Hepatocyte (in vitro differentiated cells): ENCODE measurements around the gene PRSS38. TPM values are rescaled to one million over a fixed set of nuclear protein-coding genes. Genes with fewer than 3 reads are reported as not detected.

Experiments
- DNase-seq: peaks from one replicate; pipeline ENCODE4 v3.0.0-alpha.2; 2016; ENCODE audit warnings: low spot score
- H2AFZ ChIP-seq: fragments of 200-600 bp; sonication (generic); 2 replicates; pipeline ENCODE4 v1.6.0; 2016; ENCODE audit warnings: antibody characterized with exemption, mild to moderate bottlenecking
- H3K27ac ChIP-seq: fragments of 200-600 bp; sonication (generic); 2 replicates; pipeline ENCODE4 v1.5.1; 2016; ENCODE audit warnings: mild to moderate bottlenecking
- H3K27me3 ChIP-seq: fragments of 200-600 bp; sonication (generic); 2 replicates; pipeline ENCODE4 v1.6.1; 2016
- H3K36me3 ChIP-seq: fragments of 200-600 bp; sonication (generic); replicated peaks from 2 replicates; pipeline ENCODE4 v1.5.1; 2016; ENCODE audit warnings: low read depth; ENCODE audit not compliant: insufficient read depth
- H3K4me1 ChIP-seq: fragments of 200-600 bp; sonication (generic); 2 replicates; pipeline ENCODE4 v1.5.1; 2016; ENCODE audit warnings: mild to moderate bottlenecking, moderate library complexity; ENCODE audit not compliant: insufficient read depth
- H3K4me2 ChIP-seq: fragments of 200-600 bp; sonication (generic); 2 replicates; pipeline ENCODE4 v1.6.0; 2016
- H3K4me3 ChIP-seq: fragments of 200-600 bp; sonication (generic); 2 replicates; pipeline ENCODE4 v1.5.1; 2016; ENCODE audit warnings: mild to moderate bottlenecking
- H3K79me2 ChIP-seq: fragments of 200-600 bp; sonication (generic); 2 replicates; pipeline ENCODE4 v1.6.0; 2017; ENCODE audit warnings: mild to moderate bottlenecking
- H3K9me2 ChIP-seq: fragments of 200-600 bp; sonication (generic); replicated peaks from 2 replicates; pipeline ENCODE4 v1.6.0; 2017; ENCODE audit warnings: mild to moderate bottlenecking; ENCODE audit not compliant: insufficient read depth
- H3K9me3 ChIP-seq: fragments of 200-600 bp; sonication (generic); 2 replicates; pipeline ENCODE4 v1.5.1; 2016; ENCODE audit warnings: low read depth, mild to moderate bottlenecking
- H4K20me1 ChIP-seq: fragments of 200-600 bp; sonication (generic); 2 replicates; pipeline ENCODE4 v1.6.0; 2016; ENCODE audit warnings: mild to moderate bottlenecking; ENCODE audit not compliant: insufficient read depth, poor library complexity, severe bottlenecking
- CTCF ChIP-seq: fragments of 200-600 bp; sonication (generic); IDR thresholded peaks from 2 replicates; pipeline ENCODE4 v1.5.1; 2016; ENCODE audit warnings: antibody characterized with exemption, mild to moderate bottlenecking; ENCODE audit not compliant: poor library complexity
- EZH2 ChIP-seq: fragments of 200-600 bp; sonication (generic); IDR thresholded peaks from 2 replicates; pipeline ENCODE4 v1.6.1; 2016; ENCODE audit warnings: antibody characterized with exemption, mild to moderate bottlenecking, borderline replicate concordance
- EZH2phosphoT487 ChIP-seq: fragments of 200-600 bp; sonication (generic); IDR thresholded peaks from one replicate; pipeline ENCODE4 v1.6.1; 2018; ENCODE audit warnings: antibody characterized with exemption, mild to moderate bottlenecking, low read depth, moderate library complexity; ENCODE audit not compliant: unreplicated experiment, severe bottlenecking
- WGBS: methylation state at CpG from one replicate; pipeline ENCODE4 v1.1.6; 2016; ENCODE audit warnings: low lambda C conversion rate; ENCODE audit errors: missing lambda C conversion rate; 5-methylcytosine and 5-hydroxymethylcytosine counted together
- polyA plus RNA-seq: library from polyadenylated mRNA; unstranded; fragments of >200 nt; fragmentation: Nextera tagmentation; extraction: Ambion mirVana; gene quantifications from 2 replicates; pipeline ENCODE4 v1.2.1, GENCODE V29; 2016
- total RNA-seq: library from RNA; depleted of rRNA; stranded (reverse); fragments of >200 nt; gene quantifications from 2 replicates; pipeline ENCODE4 v1.2.3, GENCODE V29; 2014

PRSS38 gene
- total and polyA plus RNA-seq, 2 experiments from 2014 or later, result not detected

DNA sequence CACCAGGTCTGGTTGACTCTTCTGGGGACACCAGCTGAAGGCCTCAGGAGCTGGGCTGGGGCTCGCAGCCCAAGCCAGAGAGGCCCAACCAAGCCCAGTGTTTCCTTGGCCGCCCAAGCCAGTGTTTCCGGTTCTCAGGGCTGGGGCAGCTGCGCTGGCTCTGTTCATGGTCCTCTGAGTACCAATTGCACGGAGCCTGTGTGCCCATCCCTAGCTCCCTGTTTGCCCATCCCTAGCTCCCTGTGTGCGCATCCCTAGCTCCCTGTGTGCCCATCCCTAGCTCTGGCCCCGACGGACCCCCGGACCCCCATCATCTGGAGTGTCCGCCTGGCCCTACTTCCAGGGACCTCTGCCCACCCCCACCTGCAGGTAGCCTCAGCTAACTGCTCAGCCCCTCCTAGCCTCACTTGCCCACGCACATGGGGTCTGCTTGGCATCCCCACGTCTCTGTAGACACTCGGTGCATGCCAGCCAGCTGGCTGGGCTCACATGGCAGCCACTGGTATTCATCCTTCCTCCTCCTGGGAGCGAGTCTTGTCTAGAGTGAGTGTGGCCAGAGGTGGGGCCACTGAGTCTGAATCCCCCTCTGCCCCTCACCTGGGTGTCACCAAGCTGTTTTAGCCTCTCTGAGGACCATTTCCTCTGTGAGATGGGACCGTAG lies 68.3 kb downstream of the PRSS38 start:
- Histone ChIP-seq H3K4me1 (peaks cover 30% of the 10 kb centered on the region), H2AFZ (no peak overlapping the region), H3K27me3 (peaks cover 7% of the 10 kb centered on the region), H3K4me3 (no peak overlapping the region), H3K4me2 (no peak overlapping the region), H3K36me3 (no peaks in the 10 kb centered on the region), H3K27ac (no peak overlapping the region), H3K9me3 (no peaks in the 10 kb centered on the region), H3K9me2 (no peaks in the 10 kb centered on the region), H4K20me1 (no peaks in the 10 kb centered on the region), H3K79me2 (no peaks in the 10 kb centered on the region)
- no peak for DNase-seq
- no peak for TF ChIP-seq CTCF
- no peak for TF ChIP-seq EZH2phosphoT487
- no peak for TF ChIP-seq EZH2
- 92% methylated on average over 13 of the region's 15 CpGs for WGBS

- Histone ChIP-seq H3K9me2 (no peaks in the 10 kb centered on the region), H3K4me1 (peaks cover 30% of the 10 kb centered on the region), H3K4me2 (no peak overlapping the region), H2AFZ (no peak overlapping the region), H3K27ac (no peak overlapping the region), H3K36me3 (no peaks in the 10 kb centered on the region), H3K79me2 (no peaks in the 10 kb centered on the region), H4K20me1 (no peaks in the 10 kb centered on the region), H3K27me3 (peaks cover 3% of the 10 kb centered on the region), H3K9me3 (no peaks in the 10 kb centered on the region), H3K4me3 (no peak overlapping the region)
- DNase-seq, result peak; percentile 5
- 94% methylated on average over 14 of the region's 15 CpGs for WGBS
- TF ChIP-seq CTCF (no peak), EZH2phosphoT487 (no peak), EZH2 (no peak)
Observed at GRCh38 chr1:227884370-227885134, 69.1 kb downstream of the PRSS38 start.

- Histone ChIP-seq H3K9me2 (no peaks in the 10 kb centered on the region), H3K4me1 (peaks cover 30% of the 10 kb centered on the region), H3K4me3 (no peak overlapping the region), H3K4me2 (peak overlapping the region; percentile 80), H3K9me3 (no peaks in the 10 kb centered on the region), H3K27ac (peak overlapping the region; percentile 97), H2AFZ (no peak overlapping the region), H3K79me2 (no peaks in the 10 kb centered on the region), H3K27me3 (peaks cover 3% of the 10 kb centered on the region), H3K36me3 (no peaks in the 10 kb centered on the region), H4K20me1 (no peaks in the 10 kb centered on the region)
- 91% methylated on average over 7 of the region's 8 CpGs for WGBS
- no peak for TF ChIP-seq CTCF
- no peak for TF ChIP-seq EZH2phosphoT487
- TF ChIP-seq EZH2, result no peak
- DNase-seq, result peak; percentile 3
Observed at GRCh38 chr1:227885135-227885647, 69.7 kb downstream of the PRSS38 start.
